GM21447 (cell line): ENCODE measurements around the gene RBMS3.
"Not testable (repeated sequence)": the region's sequence is repeated elsewhere in the genome, so short reads cannot be mapped to it uniquely, and the experiment has no call there.

Experiments
- ATAC-seq: cut with Tn5 transposase; IDR thresholded peaks from one replicate; pipeline ENCODE4 v1.9.1; 2021; ENCODE audit not compliant: unreplicated experiment

RBMS3 gene

DNA sequence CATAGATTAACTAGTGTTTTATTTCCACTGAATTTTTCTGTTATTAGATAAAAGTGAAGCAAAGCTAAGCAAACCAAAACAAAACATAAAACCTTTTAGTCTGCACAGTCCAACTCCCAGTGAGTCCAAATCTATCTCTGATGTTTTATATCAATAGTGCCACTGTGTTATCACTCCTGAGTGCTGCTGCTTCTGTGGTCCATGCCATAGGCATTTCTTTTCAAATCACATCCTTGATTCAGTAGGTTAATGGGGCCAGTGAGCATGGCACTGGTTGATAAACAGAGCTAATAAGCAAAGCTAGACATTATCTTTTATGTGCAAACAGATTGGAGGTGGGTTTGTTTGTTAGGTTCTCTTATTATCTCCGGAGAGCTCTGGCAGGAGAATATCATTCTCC, 30.0 kb downstream of the RBMS3 start:
- no peak for ATAC-seq

DNA sequence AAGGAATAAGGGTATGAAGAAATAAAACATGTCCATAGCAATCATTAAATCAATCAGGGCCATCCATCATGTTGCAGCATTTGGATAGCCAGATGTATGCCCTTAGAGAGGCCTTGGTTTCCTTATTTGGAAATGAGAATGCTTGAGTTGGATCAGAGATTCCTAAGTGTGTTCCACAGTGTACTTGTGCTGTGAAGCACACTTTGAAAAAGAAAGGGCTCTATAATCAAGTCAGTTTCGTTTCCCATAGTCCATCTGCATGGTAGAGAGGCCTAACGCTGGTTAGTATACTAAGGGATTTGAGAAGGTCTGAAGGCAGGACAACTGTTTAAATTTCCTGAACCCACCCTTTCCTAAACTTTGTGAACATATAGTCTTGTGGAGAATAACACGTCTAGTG, 30.9 kb downstream of the RBMS3 start:
- ATAC-seq, result no peak

DNA sequence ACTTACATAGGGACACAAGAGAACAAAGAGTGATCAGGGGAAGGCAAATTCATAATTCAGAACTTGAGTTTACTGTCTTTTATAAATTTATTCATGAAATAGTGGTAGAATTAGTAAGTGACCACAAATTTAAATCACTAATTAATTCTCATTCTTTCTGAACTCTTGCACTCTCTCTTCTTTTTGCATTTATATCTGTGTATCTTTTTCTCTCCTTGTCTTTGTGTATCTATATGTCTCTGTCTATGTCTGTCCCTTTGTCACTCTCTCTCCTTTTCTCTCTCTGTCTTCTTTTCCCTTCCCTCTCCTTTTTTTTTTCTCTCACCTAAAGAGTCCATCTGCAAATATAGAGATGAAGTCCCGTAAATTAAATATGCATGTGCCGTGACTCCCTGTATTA, 31.5 kb downstream of the RBMS3 start:
- ATAC-seq, result no peak

DNA sequence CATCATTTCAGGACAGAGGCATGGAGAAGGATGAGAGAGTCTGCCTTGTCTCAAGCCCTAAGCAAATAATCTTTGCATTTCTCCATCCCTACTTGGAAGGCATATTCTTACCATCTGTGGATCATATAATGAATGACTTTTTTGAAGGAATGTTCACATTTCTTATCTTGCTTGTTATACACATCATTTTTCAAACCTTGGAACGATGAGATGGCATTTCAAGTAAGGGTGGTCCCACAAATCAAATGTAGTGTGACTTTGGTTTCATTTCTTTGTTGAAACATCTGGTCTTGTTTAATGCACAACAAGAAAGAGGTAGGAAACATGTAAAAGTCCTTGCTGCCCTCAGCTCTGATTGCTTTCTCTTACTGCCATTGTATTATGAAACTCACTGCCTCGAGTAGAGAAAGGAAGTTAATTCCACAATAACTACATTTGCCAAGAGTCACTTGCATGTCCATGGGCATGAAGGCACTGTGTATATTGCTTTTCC, 32.1 kb downstream of the RBMS3 start:
- no peak for ATAC-seq

DNA sequence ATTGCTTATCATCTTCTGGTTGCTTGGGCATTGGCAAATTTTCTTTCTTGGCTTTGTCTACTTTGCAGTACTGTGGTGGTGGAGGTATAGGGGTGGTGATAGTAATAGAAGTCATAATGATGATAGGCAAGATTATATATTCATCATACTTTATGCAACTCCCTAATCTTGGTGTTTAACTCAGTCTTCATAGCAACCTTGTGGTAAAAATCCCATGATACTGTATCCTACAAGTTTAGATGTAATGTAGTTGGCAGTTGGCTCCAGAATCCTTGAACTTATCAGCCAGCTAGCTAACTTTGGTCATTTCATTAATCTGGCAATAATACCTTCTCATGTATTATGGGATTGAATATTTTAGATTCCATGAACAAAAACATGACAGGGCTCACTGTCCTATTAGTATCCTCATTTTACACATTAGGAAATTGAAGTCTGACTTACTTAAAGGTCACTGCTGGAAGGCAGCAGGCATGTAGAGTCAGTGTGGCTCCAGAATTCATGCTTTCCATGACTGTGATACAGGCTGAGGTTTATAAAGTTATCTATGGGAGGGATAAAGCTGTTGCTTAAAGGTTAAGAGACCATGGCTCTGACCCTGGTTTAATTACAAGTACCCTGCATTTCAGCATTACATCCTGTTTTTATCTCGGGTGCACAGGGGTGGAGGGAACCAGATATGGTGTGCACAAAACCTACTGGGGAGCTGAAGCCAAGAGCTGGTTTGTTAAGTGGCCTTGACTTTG, 33.3 kb downstream of the RBMS3 start:
- ATAC-seq, result no peak

DNA sequence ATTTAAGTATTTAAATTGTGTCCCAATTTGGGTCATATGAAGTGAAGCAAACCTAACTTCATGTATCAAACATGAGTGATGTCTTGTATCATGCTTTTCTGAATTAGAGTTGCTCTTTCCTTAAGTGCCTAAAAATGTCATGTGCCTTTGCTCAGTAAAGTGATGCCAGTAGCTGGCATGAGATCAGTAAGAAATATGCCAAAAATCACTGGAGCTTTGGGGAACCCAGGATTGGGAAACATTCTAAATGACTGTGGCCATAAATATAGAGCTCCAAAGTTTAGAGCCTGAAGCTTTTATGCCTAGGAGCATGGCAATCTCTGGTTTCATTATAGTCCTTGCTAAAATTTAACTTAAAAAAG, 33.8 kb downstream of the RBMS3 start:
- no peak for ATAC-seq

DNA sequence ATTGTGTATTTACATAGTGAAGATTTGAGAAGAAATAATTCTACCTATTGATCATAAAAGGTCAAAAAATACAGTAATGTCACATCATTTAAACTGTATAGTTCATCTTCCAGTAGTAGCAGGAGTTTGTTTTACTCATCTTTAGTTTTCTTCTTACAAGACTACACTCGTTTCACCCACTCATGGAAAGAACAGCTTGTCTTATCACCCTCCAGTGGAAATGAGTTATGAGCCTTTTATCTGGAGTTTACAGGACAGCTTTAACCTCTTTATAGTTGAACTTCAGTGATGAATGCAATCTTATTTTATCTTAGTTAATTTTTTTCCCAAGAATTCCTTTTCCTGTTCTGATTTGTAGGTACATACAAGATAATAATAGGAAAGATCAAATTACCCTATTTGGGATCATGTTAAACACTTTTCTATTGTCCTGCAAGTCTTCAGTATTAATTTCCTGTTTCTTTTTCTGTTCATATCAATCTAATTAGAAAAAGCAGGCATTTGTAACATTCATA, 36.8 kb downstream of the RBMS3 start:
- ATAC-seq, result no peak

DNA sequence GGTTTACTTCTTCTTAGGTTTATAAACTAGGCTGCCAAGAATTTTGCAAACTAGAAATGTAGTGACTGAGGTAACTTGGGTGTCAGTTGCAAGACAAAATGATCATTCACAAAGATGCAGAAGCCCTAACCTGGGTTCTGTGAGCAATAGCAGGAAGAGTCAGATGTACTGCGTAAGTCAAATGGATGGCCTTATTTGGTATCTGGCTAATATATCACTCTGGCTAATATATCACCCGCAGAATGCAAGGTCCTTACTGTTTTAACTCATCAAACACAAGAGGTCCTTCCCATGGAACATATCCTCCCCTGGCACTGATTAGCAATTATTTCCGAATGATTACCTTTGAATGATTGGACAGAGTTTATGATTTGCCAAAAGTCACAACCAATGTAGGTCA, 37.4 kb downstream of the RBMS3 start:
- no peak for ATAC-seq

DNA sequence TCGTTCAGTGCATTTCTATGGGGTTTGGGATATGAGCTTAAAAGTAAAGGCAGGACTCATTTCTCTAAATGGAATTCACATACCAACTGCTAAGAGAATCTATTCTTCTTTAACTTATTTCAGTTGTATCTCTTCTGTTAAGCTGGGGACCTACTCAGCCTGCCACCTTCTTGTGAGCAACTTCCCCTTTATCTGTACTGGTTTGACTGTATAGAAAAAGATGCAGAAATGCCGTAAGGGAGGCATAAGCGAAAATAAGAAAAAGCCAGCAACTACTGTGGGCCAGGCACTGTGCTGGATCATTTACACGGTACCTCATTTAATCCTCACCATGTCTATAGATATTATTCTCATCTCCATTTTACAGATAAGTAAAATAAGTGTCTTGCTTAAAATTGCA, 38.4 kb downstream of the RBMS3 start:
- ATAC-seq, result peak; percentile 55

DNA sequence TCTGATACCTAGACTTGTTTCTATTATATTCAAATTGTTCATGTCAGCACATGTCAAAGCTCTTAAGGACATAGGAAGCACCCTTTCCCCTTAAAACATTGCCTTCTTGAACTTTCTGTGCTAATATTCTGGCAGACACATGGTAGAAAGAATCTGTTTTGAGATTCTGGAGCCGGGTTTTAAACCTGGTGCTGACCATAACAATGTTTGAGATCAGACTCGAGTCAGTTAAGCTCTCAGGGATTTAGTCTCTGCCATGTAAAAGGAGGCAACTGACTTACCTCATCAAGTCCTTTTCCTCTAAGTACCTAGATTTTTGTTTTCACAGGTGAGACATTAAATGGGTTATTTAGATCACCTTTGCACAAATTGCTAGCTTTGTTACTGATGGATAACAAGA, 38.9 kb downstream of the RBMS3 start:
- no peak for ATAC-seq

DNA sequence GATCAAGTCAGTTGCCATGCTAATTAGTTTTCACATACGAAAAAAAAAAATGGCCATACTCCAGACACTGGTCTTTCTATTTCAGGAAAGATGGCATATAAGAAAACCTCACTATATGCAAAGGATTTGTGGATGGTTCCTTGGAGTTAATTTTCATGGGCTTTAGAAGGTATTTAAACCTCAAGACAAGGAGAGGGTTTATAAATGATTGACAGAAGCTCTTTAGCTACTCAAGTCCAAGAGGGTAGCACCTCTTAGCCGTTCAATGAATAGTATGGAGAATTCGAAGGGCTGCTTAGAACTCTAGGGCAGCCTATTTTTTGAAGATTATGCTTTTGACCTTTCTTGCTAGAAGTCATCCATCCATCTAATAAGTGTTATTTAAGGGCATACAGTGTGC, 41.7 kb downstream of the RBMS3 start:
- no peak for ATAC-seq

DNA sequence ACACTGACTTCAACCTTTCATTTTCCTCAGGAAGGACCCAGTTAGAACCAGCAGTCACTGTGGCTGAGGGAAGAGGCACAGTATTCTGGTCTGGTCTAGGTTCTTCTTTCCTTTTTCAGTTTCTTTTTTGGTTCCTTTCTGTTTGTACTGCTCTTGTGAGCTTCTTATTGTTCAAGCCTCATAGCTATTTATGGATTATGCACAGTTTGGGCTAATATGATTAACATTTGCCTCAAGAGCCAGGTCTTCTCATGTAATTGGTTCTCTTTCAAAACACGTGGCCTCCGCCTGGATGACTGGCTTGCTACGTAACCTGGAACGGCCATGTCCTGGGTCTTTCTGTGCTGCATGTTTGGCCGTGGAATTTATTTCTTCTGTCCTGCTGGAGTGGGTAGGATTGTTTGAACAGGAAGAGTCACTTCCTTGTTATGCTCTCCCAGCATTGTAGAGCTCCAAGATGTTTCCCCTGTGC, 43.3 kb downstream of the RBMS3 start:
- peak; percentile 97 for ATAC-seq

DNA sequence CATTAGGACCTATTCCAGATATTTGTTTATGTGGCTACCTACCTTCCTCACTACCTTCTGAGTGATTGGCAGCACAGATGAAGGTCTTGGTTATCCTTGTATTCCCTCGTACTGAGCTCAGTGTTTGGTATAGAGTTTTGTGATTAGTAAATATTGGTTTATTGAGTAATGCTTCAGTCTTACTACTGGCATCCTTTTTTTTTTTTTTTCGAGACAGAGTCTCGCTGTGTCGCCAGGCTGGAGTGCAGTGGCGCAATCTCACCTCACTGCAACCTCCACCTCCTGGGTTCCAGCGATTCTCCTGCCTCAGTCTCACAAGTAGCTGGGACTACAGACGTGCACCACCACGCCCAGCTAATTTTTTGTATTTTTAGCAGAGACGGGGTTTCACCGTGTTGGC, 45.7 kb downstream of the RBMS3 start:
- not testable (repeated sequence) for ATAC-seq

DNA sequence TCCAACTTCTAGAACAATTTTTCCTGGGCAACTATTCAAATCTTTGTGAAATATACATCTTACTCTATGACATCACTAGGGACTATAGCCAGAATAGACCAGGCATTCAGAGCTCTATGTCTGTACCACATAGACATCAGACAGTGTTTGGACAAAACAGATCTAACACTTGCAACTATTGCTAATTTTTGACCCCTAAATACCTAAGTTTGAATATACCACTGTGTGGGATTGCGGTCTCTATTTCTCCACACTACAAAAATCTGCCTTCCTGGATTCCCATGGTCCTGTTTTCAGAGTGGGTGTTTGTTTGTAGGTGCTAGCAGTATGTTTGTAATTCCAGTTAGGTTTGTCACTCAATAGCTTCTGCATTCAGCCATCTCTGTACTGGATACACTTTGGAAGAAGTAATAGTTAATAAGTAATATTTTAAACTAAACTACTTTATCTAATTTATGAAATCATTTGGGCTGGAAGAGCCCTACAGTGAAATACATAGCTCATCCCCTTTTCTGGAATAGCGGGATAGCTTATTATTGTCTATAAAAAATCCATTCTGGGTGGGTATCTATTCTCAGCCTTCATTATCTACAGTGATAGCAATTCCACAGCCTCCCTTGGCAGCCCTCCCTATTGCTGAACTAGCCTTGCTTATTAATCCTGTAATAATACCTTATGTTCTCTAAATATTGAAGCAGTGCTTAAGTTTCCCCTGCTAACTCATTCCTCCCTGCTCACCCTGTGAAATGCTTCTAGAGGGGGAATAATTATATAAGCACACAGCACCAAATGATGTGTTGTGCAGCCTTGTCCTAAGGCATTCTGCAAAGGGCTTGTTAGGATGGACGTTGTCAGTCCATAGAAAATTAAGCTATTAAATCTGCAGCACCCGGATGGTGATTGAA, 49.4 kb downstream of the RBMS3 start:
- ATAC-seq, result no peak

DNA sequence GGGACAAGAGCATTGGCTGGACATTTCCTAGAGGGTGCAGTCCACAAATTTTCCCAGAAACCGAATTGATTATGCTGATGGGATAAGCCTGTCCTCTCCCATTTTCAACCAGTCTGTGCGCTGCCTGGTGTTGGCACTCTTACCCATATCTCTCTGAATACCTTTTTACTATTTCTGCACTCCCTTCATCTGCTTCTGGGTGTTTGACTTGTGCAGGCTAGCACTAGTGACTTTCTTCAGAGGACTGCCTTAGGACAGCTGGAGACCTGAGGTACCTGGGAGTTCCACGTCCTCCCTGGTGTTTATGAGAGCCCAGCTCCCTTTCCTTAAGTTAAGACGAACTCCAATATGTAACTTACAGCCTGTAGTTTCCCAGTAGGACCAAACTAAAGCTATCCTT, 50.2 kb downstream of the RBMS3 start:
- no peak for ATAC-seq

DNA sequence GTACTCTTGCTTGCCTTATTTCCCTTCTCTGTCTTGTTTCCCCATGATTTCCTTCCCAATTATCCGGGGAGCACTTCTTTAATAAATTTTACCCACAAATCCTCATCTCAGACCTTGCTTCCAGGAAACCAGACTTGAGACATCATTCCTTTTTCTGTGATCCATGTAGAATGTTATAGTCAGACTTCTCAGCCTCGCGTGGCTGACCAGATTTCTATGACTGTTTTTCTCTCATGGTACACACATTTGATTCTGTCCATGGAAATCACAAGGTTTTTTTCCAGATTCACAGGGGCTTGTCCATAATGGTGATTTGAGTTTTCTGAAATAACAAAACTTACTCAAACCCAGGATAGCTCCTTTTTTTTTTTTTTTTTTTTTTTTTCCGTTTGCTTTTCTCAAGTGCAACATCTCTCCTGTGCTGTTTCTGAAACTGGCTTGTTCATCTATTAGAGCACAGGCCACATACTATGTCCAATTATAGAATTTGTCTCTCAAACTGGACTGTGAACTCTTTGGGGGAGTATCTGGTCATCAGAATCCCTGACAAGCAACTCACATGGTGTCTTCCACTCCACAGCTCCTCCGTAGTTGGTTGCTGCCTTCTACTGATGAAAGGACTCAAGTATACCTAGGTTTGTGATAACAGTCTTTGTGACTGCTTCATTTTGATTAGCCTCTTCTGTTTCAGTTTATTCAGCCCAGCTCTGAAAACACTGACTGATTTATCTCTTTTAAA, 50.8 kb downstream of the RBMS3 start:
- ATAC-seq, result no peak

DNA sequence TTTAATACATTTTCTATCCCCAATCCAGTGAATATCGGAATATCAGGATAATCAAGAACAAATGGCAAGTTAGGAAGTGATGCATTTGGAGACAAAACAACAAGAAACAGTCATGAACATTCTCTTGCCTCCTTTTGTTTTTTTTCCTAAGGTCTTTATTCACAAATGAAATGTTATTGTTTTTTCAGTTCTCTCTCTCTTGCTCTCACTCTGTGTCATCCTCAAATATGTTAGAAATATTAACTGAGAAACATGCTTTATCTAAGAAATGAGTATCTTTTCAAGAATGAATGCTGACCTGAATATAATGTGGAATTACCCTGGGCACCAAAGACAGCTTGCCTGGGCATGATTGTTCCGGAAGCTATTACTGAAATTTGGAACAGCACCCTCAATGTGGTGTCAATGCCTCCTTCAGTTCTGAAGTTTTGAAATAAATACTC, 51.3 kb downstream of the RBMS3 start:
- no peak for ATAC-seq

DNA sequence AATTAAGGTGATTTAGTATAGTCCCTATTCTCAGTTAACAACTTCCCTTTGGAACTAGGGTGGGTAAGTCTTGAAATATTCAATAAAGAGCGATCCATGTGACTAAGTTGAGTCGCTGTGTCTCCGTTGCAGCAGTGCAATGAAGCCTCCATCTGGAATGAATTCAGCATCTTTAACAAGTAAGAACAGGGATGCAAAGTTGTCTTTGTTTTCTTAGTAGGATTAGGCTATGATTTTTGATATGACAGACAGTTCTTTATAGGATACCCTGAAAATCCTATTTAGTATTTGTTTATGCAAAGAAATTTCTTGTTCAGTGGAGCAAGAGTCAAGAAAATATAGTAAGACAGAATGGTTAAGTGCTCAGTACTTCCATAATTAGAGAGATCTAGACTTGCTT, 52.7 kb downstream of the RBMS3 start:
- ATAC-seq, result no peak

DNA sequence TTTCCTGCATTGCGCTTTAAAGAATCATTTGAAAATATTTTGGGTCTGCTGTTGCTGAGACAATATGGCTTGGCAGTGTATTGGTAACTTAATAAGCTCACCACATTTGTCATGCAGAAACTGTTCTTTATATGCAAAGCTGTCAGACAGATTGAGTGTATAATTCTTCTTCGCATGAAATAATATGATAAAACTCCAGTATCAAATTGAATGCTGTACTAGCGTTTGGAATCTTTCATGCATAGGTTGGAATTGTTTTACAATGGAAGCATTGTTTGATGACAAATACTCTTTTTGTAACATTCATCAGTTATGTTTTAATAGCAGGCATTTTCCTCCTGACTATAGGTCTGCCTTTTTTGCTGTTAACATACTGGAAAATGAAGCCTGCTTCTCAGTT, 53.8 kb downstream of the RBMS3 start:
- ATAC-seq, result no peak

DNA sequence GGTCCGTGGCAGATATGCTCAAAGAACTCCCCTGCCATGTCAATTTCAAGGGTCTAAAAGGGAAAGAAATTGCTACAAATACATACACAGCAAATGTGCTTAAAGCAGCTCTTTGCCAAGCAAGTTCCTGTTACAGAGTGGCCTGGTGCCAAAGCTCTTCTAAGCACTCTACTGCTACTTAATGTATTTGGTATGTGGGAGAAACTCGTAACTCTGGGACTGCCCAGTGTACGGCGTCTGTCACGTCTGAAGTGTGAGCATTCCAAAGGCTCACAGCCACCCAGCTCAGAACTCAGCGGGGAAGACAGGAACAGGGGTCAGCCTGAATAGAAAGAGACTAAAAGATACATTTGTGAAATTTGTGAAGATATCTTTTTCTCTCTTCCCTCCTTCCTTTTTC, 54.6 kb downstream of the RBMS3 start:
- no peak for ATAC-seq

DNA sequence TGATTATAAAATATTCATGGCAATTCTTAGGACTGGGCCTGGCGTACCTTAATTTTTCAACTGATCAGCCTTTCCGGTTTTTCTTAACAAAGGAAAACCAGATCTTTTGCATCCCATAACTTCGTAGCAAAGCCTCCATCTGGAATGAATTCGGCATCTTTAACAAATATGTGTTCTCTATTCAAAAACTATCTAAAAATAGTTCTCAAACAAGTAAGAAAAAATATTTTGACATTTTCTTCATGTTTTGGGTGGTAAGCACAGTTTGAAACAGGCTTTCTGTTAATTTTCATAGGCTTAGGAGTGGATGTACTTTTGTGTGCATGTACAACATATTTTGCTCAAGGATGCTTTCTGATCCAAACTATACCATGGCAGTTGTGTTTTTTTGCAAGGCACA, 55.1 kb downstream of the RBMS3 start:
- ATAC-seq, result no peak
